Cortex of kidney (tissue), 1 donor: ENCODE results near the gene C8G.

Experiments used
- DNase-seq: peaks from one replicate; lab custom pipeline; 2025; lab: John Stamatoyannopoulos, UW

The C8G gene

GRCh38 chr9:136941231-136942111, 3.6 kb upstream of the C8G start:
- DNase-seq: no peak

- no peak for DNase-seq
Observed at GRCh38 chr9:136942112-136942880, 2.7 kb upstream of the C8G start.

GRCh38 chr9:136942881-136943230, 2.2 kb upstream of the C8G start:
- no peak for DNase-seq

- DNase-seq: no peak
Observed at GRCh38 chr9:136943291-136944211, 1.5 kb upstream of the C8G start.

- no peak for DNase-seq
Observed at GRCh38 chr9:136944212-136944518, 878 bp upstream of the C8G start.

- no peak for DNase-seq
Observed at GRCh38 chr9:136945333-136946227, 537 bp downstream of the C8G start.

GRCh38 chr9:136946228-136947027, 1.4 kb downstream of the C8G start:
- no peak for DNase-seq

GRCh38 chr9:136947028-136947891, 2.2 kb downstream of the C8G start:
- DNase-seq: no peak

GRCh38 chr9:136947955-136948510, 3.0 kb downstream of the C8G start:
- DNase-seq: no peak

GRCh38 chr9:136949239-136949816, 4.3 kb downstream of the C8G start:
- DNase-seq: no peak

GRCh38 chr9:136949817-136950655, 5.0 kb downstream of the C8G start:
- peak; percentile 76 for DNase-seq

- DNase-seq: no peak
Observed at GRCh38 chr9:136950656-136951276, 5.7 kb downstream of the C8G start.

GRCh38 chr9:136951541-136952320, 6.7 kb downstream of the C8G start, which contains the start of gene LCN12:
Gene LCN12 (plus strand): TSS chr9:136952273. CDS start chr9:136952328, 55 bp downstream.
- DNase-seq: no peak

- no peak for DNase-seq
Observed at GRCh38 chr9:136952321-136952850, 7.3 kb downstream of the C8G start.

- no peak for DNase-seq
Observed at GRCh38 chr9:136952876-136953770, 8.1 kb downstream of the C8G start.
